CD4-positive, alpha-beta T cell treated with Interleukin-1 beta for 1 hour (primary cell): ENCODE data around the gene TAOK1.
"Not testable (repeated sequence)": the region's sequence is repeated elsewhere in the genome, so short reads cannot be mapped to it uniquely, and the experiment has no call there.

ENCODE experiments used
- DNase-seq, 2 donors: peaks; one replicate each; pipeline ENCODE4 v3.0.0-alpha.2; 2020 to 2022

Gene TAOK1

DNA sequence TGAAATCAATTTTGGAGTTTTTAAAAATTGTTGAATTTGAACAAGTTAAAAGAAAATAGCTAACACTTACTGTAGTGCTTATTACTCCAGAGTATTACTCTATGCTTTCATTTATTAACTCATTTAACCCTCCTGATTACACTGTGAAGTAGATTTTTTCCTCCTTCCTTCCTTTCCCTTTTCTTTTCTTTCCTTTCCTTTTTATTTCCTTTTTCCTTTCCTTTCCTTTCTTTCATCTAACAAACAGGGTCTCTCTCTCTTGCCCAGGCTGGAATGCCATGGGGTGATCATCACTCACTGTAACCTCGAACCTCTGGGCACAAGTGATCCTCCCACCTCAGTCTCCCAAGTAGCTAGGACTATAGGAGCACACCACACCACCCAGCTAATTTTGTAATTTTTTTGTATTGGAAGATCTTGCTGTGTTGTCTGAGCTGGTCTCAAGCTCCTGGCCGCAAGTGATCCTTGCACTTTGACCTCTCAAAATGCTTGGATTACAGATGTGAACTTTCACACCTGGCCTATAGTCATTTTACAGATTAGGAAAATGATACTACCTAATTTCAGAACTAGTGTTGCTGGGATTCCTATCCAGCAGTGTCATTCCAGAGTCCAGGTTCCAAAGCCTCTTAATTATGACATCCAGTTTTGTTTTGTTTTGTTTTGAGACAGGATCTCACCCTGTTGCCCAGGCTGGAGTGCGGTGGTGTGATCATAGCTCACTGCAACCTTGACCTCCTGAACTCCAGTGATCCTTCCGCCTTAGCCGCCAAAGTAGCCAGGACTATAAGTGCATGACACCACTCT is 59.9 kb downstream of the TAOK1 start:
- DNase-seq = no peak

GRCh38 chr17:29451121-29451742 is 61.1 kb downstream of the TAOK1 start:
- DNase-seq = no peak

DNA sequence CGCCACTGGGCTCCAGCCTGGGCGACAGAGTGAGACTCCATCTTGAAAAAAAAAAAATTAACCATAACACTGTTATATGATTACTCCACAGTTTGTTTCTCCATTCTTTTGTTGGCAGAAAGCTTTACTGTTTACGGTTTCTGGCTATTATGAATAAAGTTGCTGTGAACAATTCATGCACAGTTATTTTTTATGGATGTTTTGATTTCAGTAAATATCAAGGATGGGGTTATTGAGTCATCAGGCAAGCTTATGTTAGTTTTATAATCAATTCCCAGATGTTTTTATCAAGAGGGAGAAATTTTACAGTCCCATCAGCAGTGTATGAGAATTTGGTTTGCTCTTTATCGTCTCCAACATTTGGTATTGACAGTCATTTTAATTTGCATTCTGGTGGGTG is 67.9 kb downstream of the TAOK1 start:
- DNase-seq = no peak

- DNase-seq = no peak
Observed at GRCh38 chr17:29461483-29462206, 71.5 kb downstream of the TAOK1 start.

DNA sequence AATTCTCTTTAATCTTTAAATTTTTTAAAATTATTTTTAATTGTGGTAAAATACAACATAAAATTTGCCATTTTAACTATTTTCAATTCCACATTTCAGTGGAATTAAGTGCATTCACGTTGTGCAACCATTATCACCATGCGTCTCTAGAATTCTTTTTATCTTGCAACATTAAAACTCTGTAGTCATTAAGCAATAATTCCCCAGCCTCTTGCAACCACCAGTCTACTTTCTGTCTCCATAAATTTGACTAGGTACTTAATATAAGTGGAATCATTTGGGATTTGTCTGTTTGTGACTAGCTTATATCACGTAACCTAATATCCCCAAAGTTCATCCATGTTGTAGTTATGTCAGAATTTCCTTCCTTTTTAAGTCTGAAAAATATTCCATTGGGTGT is 79.1 kb downstream of the TAOK1 start:
- DNase-seq = no peak

DNA sequence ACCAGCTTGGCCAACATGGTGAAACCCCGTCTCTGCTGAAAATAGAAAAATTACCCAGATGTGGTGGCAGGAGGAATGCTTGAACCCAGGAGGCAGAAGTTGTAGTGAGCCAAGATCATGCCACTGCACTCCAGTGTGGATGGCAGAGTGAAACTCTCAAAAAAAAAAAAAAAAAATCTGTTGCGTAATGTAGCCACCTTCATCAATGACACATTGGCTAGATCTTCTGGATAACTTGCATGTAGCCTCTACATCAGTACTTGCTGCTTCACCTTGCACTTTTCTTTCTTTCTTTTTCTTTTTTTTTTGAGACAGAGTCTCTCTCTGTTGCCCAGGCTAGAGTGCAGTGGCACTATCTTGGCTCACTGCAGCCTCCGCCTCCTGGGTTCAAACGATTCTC is 83.3 kb downstream of the TAOK1 start:
- not testable (repeated sequence) for DNase-seq

DNA sequence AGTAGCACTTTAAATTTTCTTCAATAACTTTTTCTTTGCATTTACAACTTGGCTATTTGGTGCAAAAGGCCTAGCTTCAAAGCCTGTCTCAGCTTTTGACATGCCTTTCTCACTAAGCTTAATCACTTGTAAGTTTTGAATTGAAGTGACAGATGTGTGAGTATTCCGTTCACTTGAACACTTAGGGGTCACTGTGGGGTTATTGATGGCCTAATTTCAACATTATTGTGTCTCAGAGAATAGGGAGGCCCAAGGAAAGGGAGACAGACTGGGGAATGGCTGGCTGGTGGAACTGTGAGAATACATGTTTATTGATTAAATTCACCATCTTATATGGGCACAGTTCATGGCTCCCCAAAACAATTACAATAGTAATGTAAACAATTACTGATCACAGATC is 84.1 kb downstream of the TAOK1 start:
- DNase-seq = no peak

DNA sequence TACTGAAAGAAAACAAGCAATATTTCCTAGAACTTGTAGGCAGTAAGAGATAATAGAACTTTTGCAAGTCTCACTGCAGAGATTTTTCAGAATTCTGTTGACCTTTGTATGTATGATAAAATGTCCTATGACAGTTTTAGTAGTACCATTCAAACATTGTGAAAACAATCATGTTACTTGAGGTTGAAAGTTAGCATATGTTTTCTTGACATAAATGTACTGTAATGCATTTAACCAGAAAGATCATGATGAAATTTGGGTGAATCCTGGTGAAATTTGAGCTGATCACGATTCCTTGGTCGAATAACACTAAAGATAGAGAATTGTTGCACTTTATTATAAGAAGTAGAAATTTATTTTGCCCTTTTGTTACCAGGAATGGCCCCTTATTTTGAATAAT is 85.7 kb downstream of the TAOK1 start:
- no peak for DNase-seq

- DNase-seq = not testable (repeated sequence)
Observed at GRCh38 chr17:29480249-29480928, 90.2 kb downstream of the TAOK1 start.

DNA sequence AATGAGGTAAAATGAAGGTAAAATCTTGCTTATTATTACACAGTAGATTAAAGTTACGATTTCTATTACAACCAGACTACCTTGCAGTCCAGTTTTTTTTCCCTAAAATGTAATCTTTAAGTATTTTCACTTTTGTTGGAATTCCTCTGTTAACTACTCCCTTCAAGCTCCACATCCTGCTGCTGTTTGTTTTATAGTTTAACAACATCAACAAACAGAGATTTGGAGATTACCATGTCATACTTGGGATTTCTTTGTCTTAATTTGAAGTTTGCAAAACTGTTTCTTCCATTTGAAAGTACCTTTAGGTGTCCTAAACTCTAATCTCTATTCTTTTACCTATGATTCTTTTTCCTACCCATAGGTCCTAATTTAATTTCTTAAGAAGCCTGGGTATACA is 93.3 kb downstream of the TAOK1 start:
- no peak for DNase-seq

DNA sequence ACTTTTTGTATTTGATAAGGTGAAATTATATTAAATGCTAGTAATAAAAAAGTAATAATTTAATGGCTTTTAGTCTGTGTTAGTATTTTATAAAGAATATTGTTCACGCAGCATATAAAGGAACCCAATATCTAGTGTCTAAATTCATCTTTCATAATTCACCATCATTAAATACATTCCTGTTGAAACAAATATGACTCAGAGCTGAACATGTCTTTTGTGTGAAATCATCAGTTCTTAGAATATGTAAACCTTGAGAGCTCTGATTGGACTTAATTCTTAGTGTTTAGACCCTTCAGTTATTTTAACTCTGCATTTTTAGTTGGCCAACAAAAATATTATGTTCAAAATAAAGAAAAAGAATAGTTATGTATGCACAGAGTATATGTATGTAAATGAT is 104.8 kb downstream of the TAOK1 start:
- DNase-seq = no peak

GRCh38 chr17:29504711-29505110 is 114.5 kb downstream of the TAOK1 start:
- no peak for DNase-seq

- DNase-seq = no peak
Observed at GRCh38 chr17:29505836-29506235, 115.7 kb downstream of the TAOK1 start.

DNA sequence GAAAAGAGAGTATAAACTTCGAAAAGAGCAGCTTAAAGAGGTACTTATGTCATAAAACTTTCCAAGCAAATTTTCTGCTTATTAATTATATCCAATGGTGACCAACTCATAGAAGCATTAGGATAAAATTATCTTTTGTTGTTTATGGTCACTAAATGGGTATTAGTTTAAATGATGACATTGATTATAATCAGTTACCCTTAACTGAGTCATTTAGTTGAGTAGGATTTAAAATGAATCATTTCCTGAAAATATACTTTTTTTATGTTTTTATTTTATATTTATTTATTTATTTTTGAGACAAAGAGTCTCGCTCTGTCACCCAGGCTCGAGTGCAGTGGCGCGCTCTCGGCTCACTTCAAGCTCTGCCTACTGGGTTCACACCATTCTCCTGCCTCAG is 120.8 kb downstream of the TAOK1 start:
- no peak for DNase-seq

GRCh38 chr17:29514792-29515191 is 124.6 kb downstream of the TAOK1 start:
- DNase-seq = no peak

DNA sequence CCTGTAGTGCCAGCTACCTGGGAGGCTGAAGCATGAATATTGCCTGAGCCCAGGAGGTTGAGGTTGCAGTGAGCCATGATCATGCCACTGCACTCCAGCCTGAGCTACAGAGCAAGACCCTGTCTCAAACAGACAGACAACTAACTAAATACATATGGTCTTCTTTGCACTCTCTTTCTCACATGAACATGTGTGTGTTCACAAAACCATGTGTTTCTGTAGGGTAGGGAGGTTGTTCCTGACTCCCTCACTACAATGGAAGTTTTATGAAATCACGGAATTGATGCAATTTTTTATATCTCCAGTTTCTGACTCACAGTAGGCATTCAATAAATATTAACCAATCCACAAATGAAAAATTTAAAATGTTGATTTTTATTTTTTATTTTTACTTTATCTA is 128.2 kb downstream of the TAOK1 start:
- no peak for DNase-seq

- DNase-seq = no peak
Observed at GRCh38 chr17:29524692-29525091, 134.5 kb downstream of the TAOK1 start.

DNA sequence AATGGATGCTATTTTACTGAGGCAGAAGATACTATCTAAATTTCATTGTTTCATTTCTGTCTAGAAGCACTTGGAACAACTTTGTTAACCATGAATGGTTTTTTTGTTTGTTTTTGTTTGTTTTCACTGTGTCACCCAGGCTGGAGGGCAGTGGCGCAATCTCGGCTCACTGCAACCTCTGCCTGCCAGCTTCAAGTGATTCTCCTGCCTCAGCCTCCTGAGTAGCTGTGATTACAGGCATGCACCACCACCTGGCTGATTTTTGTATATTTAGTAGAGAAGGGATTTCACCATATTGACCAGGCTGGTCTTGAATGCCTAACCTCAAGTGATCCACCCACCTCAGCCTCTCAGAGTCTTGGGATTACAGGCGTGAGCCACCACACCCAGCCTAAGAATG is 136.2 kb downstream of the TAOK1 start:
- no peak for DNase-seq

GRCh38 chr17:29533976-29534375 is 143.8 kb downstream of the TAOK1 start:
- no peak for DNase-seq

DNA sequence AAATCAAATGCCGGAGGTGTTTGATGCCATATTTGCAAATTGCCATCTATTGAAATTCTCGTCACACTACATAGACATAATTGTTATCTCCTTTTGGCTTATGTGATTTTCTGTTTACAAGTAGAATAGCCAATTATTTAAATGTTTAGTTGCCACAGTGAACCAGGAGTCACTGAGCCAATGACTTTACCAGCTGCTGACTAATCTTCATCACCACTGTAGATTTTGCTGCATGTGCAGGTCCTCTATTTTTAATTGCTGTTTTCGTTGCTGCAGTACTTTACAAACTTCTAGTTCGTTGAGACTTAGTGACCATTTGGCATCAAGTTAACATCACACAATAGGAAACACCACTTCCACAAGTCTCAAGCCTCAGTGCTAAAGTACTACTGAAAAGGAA is 153.9 kb downstream of the TAOK1 start:
- DNase-seq = no peak

GRCh38 chr17:29546085-29546484 is 155.9 kb downstream of the TAOK1 start:
- no peak for DNase-seq

DNA sequence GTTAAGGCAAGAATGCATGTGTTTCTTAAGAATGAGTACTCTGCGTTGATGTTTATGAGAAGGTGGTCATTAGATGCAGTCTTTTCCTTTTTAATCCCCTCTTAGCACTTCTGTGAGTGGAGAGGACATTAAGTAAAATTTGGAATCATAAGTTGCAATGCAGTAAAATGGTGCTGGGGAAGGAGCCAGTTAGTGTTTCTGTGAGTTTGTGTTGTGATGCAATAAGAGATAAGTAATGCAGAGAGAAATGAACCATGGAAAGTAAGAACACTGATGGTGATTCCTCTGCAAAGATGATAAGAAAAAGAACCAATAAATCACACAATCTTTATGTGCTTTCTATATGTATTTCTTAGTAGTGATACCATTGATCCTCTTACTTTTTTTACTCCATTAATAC is 156.7 kb downstream of the TAOK1 start:
- DNase-seq = no peak

DNA sequence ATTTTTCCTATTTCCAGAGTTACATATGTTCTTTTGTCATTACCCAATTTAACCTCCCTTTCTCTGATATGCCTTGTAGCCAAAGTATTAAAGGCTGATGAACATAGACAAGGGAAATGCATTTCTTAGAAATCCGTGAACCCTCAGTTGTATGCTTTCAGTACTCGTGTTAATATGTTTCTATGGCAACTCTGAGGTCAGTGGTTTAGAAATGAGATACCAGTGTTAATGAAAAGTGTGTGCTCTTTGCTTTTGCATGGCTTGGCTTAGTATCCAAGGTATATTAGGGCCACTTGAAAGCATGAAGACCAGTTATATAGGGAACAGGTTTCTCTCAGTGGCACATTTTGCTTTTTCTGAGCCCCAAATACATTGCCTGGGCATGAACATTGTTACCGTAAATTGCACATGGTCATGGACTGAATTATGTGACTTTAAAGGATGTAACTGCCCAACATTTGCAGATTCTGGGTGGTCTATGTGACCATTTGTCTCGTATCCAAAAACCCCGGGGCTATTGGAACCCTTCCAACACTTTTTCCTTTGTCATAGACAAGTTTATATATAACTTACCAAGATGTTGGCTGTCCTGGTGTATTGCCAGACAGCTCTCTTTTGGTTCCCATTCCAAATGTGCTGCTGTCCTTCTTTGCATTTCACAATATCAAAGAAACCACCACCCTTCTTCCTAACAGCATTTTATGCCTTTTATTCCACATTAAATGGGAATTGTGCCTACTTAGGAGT is 159.2 kb downstream of the TAOK1 start:
- DNase-seq = no peak
